ENCODE measurements around the gene MAGEF1.
A peak's percentile ranks its signal among the peaks of the same experiment; 100 is the strongest.

Gene MAGEF1

DNA sequence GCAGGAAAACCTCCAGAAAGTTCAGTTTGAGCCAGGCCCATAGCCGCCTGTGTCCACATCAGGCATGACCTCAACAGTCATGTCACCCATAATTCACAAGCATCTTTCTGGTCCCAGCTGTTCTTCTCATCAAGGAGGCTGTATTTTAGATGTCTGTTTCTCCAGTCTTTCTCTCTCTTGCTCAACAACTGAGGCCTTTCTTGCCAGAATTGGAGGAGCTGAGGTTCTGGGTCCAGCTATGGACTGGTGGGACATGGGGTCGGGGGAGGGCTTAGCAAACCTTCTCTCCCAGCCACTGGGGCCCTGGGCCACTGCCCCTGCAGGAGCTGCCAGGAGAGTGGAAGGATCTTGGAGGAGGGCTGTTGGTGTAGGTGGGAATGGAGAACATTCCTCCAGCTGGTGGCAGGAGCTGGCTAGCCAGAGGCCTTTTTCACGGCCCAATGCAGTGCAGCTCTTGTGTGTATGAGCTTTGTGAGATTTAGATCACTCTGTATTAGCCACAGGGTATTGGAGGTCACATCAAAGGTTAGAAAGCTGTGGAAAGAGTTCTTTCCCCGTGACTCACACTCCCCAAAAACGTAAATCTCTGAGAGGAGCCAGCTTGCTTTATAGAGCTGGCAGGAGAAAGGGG is 23.5 kb downstream of the MAGEF1 start:
- no peak for DNase-seq

DNA sequence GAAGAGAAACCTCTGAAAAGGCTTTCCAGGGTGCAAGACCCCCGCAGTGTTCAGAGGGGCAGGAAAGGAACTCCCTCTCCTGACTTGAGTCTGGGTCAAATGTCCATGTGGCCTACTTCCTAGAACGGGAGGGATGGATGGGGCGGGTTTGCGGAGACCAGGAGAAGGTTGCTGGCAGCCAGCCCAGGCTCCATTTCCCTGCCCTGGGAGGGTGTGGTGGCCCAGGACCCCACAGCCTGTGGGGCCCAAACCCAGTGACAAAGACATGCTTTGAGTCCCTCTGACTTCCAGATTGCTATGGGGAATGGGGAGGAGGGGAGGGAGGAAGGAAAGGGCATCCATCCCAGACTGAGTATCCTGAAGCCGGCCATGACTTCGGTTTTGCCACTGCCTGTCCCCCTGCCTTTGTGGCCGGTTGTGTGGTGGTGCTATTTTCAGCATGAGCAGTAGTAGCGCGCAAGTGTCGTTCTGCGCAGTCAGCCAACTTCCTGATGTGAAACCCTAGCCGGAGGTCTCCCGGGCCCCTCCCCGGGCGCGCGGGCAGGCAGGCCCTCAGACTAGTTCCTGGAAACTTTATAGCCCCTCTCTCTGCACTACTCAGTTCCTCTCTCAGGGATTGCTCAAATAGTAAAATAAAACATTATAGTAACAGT is 24.4 kb downstream of the MAGEF1 start:
- no peak for DNase-seq

GRCh38 chr3:184685646-184686045 is 26.2 kb downstream of the MAGEF1 start:
- DNase-seq = no peak

DNA sequence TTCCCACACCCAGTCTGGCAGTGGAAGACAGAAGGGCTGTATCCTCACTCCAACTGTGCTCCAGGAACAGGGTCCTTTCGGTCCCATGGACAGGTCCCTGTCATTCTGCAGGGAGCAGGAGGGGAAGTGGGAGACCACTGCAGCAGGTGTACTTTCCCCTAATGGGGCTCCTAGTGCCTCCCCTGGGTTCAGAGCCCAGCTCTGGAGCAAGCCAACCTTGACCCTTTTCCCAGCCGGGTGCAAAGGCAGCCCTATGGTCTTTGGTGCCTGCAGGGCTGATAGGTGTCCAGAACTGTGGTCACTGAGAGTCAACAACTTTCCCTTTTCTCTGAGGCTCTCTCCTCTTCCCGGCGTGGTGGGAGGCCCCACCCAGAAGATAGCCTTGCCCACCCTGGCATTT is 26.8 kb downstream of the MAGEF1 start:
- DNase-seq = no peak

DNA sequence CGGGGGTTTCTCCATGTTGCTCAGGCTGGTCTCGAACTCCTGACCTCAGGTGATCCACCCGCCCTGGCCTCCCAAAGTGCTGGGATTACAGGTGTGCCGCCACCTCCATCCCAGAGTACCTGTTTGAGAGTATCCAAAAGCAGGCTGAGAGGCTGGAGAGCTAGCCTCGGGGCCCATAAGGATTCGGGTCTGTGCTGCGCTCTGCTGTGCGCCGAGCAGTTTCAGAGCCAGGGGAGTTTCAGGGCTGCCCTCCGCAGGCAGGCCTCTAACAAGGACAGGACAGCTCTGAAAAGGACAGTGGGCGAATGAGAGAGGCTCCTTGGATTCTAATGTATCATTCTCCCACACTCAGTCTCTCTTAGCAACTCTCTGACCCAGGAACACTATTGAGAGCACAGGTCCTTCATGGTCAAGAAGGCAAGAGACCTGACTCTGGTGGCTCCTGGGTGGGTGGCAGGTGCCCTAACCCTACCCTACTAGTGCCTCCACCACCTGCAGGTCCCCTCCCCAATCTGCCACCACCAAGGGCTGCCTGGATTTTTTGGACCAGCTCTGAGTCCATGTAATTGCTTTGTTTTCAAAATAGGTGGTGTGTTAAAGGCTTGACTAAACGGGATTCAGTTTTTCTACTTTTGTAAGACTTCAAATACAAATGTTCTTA is 27.8 kb downstream of the MAGEF1 start:
- no peak for DNase-seq

DNA sequence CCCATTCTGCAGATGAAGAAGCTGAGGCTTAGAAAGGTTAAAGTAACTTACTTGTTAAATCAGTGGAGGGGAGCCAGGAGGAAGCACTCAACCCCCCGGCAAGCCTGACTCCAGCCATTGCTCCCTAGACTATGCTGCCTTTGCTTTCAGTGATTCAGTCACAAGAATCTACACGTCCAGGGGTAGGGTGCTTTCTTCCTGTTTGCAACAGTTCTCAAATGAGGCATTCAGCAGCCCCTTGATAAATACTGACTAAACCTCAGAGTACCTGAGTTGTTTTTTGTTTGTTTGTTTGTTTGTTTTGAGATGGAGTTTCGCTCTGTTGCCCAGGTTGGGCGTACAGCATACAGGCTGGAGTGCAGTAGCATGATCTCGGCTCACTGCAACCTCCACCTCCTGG is 28.6 kb downstream of the MAGEF1 start:
- no peak for DNase-seq

DNA sequence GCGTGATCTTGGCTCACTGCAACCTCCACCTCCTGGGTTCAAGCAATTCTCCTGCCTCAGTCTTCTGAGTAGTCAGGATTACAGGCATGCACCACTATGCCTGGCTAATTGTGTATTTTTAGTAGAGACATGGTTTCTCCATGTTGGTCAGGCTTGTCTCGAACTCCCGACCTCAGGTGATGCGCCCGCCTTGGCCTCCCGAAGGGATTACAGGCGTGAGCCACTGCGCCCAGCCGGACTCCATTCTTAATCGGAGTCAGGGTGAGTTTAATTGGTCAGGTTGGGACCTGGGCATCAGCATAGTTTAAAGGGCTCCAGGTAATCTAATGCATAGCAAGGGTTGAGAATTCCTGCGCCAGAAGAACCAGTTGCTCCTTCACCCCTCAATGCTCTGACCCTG is 29.2 kb downstream of the MAGEF1 start:
- no peak for DNase-seq

- no peak for DNase-seq
Measured at GRCh38 chr3:184680385-184681345, 31.2 kb downstream of the MAGEF1 start.

DNA sequence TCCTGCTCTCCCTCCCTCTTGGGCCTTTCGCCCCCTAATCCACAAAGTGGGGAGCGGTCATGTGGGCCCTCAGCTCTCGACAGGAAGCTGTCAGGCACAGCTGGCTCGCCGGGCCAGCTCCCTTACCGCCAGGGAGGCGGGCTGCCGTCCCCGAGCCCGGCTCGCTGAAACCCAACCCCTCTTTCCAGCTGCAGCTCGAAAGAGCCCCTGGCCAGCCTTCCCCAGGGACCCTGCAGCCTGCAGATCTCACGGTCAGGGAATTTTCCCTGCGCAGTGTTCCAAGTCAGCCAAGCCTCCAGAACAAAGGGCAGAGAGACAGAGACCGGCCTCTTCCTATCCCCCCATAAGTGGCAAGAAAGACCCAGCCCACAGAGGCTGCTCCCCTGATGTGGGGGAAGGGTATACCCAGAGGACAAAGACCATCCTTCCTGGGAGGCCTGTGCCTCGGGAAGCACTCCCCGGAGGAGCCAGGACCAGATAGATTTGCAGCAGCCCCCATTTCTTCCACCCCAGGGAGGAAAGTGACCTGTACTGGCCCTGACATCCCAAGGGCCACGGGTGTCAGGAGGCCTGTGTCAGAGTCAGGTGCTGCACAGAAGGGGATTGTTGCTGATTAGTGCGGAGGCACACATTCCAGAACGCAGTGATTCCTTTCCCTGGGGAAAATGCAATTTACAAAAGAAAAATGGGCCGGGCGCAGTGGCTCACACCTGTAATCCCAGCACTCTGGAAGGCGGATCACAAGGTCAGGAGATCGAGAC is 32.6 kb downstream of the MAGEF1 start:
- DNase-seq = peak in 1 of 2 experiments; percentile 56

GRCh38 chr3:184678317-184679055 is 33.4 kb downstream of the MAGEF1 start:
- no peak for DNase-seq

DNA sequence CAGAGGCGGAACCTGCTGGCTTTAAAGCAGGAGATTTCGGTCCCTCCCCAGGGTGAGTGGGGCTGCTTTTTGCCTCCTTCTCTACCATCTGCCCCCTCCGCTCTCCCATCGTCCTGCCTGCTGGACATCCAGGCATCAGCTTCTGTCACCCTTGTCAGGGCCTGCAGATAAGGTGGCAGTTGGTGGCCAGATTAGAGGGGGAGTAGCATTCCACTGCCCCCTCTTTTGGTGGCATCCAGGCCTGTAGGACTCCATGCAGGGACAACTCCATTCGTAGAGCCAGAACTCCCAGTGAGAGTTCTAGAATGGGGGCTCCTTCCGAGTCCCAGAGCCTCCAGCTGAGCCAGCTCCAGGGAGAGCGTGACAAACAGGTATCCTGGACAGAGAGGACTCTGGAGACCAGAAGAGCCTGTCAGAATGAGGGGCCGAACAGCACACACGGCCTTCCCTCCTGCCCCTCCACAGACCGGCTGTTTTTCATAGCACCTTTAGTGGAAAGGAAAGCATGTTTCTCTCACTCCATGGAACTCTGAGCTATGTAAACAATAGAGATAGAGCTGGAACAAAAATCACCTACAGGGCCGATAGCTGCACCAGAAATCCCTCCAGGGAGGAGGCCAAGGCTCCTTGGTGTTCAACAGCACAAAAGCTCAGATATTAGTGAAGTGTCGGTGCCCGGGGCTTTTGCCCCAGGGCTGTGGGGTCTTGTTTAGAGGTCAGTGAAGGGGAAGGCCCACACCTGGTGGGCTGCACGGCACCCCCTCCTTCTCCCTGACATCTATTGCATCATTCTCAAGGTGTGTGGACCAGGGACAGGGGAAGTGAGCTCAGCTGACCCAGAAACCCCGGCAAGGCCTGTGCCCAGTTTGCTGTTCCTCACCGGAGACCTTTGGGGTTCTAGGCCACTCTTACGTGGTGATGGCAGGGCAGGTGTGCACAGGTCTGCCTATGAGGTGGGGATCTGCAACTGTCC is 34.2 kb downstream of the MAGEF1 start:
- DNase-seq = no peak

- no peak for DNase-seq
Measured at GRCh38 chr3:184676927-184677326, 34.9 kb downstream of the MAGEF1 start.

- DNase-seq = no peak
Measured at GRCh38 chr3:184674626-184675025, 37.2 kb downstream of the MAGEF1 start.

- no peak for DNase-seq
Measured at GRCh38 chr3:184672977-184673870, 38.6 kb downstream of the MAGEF1 start.

GRCh38 chr3:184672335-184672734 is 39.5 kb downstream of the MAGEF1 start:
- DNase-seq = no peak

DNA sequence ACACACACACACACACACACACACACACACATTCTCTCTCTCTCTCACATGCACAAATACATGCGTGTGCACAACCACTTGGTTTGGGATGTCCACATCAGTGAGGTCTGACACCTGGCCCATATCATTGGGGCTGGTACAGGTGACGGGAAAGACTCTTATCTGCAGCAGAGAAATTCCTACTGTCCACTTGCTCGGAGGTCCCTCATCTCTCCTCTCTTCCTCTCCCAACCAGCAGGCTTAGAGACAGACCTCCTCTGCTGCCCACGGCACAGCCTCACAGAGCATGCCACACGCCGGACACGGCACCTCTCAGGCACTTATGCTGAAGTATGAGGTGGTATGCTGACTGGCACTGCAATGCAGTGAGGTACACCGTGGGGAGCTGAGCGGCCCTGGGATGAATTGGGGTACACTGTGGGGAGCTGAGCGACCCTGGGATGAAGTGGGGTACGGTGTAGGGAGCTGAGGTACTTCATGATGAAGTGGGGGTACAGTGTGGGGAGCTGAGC is 41.7 kb downstream of the MAGEF1 start:
- no peak for DNase-seq

GRCh38 chr3:184669578-184669977 is 42.3 kb downstream of the MAGEF1 start:
- no peak for DNase-seq

- DNase-seq = no peak
Measured at GRCh38 chr3:184666442-184666841, 45.4 kb downstream of the MAGEF1 start.

GRCh38 chr3:184665101-184665500 is 46.8 kb downstream of the MAGEF1 start:
- no peak for DNase-seq

Measured in NCI-H187 (cell line).